Activated CD4-positive, alpha-beta T cell treated with anti-CD3 and anti-CD28 coated beads for 24 hours (primary cell): ENCODE results near the gene PSMB8.
"Not testable (repeated sequence)": the region's sequence is repeated elsewhere in the genome, so short reads cannot be mapped to it uniquely, and the experiment has no call there.

Source experiments
- DNase-seq, 2 donors: peaks; one replicate each; pipeline ENCODE4 v3.0.0-alpha.2; 2020; ENCODE audit warnings: low read depth in 2 of 2

PSMB8 gene

GRCh38 chr6:32836873-32837272, 7.0 kb downstream of the PSMB8 start:
- DNase-seq, result no peak

DNA sequence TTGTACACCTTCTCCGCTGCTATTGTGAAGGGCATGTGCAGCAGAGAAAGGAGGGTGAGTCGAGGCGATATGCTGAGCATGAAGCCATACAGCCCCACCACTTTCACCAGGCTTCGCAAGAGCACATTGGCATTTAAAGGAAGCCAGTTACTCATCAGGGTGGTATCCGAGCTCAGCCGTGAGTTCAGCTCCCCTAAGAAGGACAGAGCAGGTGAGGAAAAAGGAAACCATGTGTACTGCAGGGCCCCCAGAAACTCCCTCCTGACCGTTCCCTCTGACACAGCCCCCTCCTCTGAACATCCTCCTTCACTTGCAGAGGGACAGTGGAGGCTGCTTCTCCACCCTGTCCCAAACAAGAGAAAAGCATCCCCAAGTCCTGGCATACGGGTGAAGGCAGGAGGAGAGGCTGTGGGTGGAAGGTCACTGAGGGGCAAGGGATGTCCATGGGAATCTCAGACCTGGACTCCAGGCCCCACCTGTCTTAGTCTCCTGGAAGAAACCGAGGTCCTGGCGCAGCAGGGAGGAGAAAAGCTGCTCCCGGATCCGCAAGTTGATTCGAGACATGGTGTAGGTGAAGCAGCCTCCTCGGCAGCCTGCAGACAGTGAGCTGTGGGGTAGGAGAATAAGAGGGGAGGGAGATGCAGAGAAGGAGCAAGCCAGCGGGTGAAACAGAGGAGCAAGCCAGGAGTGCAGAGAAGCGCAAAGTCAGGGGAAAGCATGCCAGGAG, 8.5 kb downstream of the PSMB8 start:
- no peak for DNase-seq

- DNase-seq, result no peak
Observed at GRCh38 chr6:32833664-32834063, 10.2 kb downstream of the PSMB8 start.

GRCh38 chr6:32832535-32832934, 11.3 kb downstream of the PSMB8 start:
- DNase-seq, result no peak

GRCh38 chr6:32830936-32831335, 12.9 kb downstream of the PSMB8 start:
- DNase-seq, result no peak

DNA sequence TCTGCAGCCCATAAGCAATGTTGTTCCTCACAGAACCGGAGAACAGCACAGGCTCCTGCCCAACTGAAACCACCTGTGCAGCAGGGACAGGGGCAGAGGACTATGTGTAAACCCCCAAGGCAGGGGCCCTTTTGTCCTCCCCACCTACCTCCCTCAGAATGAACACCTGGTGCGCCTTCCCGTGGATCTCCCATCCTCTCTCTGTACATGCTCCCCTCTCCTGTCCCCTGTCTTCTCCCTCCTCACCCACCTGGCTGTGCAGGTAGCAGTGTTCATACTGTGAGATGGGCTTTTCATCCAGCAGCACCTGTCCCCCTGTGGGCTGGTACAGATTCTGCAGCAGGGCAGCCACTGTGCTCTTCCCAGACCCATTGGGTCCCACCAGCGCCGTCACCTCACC, 13.8 kb downstream of the PSMB8 start:
- no peak for DNase-seq

DNA sequence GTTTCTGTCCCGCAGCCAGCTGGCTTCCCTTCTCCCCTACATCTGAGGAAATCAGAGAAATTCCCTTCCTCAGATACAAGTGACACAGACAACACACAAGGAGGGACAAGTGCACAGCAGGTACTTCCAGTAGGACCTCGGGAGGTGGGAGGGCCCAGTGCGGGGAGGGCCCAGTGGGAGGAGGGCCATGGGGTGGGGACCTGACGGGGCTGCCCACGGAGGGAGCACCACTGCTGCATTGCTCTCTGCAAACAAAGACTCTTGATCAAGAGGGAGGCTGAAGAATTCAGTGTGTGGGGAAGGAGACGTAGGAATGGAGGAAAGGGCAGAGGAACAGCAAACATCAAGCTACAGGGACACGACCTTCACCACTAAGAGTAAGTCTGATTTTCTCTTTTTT, 14.4 kb downstream of the PSMB8 start:
- DNase-seq, result no peak

DNA sequence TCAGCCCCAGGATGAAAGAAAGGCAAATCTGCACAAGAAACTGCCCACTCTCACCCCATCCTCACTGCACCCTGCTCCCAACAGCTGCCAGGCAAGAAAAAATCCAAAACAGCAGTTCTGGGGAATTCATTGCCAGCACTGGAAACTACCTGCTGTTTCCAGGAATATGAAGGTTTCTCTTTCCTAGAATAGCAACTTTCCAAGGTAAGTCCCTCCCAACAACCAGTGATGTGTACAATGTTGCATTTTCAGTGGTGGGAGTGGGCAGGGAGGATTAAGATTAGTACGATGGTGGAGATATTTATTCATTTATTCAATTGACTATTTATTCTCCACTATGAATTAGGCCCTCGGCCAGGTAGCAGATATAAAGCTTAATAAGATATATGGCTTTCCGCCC, 16.8 kb downstream of the PSMB8 start:
- no peak for DNase-seq

DNA sequence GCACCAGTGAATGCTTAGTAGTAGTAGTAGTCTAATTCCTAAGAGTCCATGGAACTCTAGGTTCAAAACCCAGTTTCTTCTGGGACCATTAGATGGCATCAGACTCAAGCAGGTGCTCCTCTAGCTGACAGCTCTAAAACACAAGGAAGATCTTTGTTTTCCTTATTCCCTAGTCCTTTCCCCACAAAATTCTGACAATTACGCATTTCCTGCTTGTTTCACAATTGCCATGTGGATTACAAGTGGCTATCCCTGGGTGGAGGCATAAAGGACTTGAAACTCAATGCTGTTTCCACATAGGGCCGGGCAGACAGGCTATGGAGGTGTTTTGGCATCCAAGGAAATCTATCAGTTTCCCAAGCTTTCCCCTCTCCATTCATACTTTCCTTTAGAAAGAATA, 17.9 kb downstream of the PSMB8 start:
- DNase-seq, result no peak

- DNase-seq, result no peak
Observed at GRCh38 chr6:32819729-32820128, 24.1 kb downstream of the PSMB8 start.

DNA sequence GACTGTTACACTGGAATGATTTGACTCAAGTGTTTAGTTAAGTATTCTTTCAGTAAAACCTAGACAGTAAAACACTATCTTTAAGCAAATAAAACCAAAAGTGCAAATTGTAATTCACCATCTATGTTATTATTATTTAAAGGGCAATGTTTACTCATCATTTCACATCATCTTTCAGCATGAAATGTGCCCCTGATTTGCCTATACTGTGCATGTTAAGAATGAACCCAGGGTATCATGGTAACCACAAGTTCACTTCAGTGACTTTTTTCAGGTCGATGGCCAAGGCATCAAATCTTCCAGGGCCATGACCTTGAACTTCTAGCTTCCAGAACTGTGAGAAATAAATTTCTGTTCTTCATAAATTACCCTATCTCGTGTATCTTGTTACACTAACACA, 25.0 kb downstream of the PSMB8 start:
- no peak for DNase-seq

- DNase-seq, result no peak
Observed at GRCh38 chr6:32816746-32817204, 27.1 kb downstream of the PSMB8 start, which contains the start of gene HLA-DOB. Gene HLA-DOB (minus strand): TSS chr6:32817002. CDS start chr6:32816951, 51 bp downstream.

- DNase-seq, result no peak
Observed at GRCh38 chr6:32815996-32816395, 27.9 kb downstream of the PSMB8 start.

DNA sequence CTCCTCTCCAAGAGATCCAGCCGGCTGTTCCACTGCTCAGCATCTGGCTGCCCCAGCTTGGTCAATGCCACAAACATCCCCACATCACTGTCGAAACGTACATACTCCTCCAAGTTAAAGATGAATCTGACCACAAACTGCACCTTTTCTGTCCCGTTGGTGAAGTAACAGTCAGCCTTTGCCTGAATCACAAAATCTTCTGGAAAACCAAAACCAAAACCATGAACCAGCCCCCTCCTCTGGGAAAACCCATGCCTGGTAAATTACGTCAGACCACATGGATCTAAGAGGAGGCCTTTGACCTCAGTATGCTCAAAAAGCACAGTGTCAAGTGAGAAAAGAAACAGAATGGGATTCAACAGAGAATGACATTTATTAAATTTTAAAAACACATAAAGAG, 28.7 kb downstream of the PSMB8 start:
- no peak for DNase-seq

DNA sequence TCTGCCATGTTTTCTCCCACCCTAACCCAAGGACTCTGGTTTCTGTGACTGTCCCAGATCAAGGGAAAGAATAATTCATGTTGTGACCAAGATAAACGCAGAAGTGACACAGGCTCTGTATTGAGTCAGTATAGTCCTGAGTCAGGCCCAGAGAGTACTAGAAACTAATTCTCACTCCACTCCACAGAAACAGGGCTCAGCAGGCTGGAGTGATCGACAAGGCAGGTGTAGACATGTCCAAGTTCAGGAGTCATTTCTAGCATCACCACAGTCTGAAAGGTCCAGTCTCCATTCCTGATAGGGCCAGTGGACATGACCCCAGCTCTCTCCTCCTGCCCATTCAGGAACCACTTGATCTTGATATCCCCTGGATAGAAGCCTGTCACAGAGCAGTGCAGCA, 29.7 kb downstream of the PSMB8 start:
- no peak for DNase-seq

DNA sequence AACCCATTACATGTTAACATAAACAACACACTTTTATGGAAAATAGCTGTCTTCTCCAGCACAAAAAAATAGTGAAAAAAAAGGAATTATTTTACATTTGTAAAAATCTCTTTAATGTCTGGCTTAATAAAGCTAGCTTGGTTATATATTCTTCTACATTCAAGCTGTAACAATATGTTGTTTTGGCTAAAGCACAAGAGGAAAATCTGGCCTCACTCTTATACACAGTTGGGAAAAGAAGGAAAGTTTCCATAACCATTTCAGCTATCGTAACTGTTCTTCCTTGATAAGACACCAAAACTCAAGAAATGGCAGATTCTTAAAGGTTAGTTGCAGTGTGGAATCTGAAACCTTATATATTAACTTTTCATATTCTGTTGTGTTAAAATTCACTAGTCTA, 34.7 kb downstream of the PSMB8 start:
- DNase-seq, result no peak

DNA sequence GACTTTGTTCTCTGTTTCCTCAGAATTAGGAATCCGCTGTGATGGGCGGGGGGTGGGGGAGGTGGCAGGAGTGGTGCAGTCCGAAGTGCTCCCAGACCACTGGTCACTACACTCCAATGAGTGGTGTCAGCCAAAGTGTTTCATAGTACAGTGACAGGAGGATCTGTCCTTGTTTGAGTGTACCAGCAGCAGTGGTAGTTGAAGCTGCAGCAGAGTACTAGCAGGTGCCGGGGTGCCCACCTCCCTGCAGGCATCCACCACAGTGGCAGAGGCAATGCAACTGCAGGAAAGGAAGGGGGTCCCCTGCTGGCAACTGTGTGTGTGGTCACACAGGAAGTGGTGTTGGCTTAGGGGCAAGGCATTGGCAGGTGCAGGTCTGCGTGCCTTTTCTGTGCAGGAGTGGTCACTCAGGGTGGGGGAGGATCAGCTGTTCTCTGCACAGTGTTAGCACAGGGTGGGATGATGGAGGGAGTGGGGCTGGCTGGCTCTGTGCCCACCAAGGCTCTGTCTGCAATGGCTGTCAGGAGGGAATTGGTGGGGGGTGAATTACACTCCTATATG, 36.7 kb downstream of the PSMB8 start:
- no peak for DNase-seq

- not testable (repeated sequence) for DNase-seq
Observed at GRCh38 chr6:32805404-32805803, 38.4 kb downstream of the PSMB8 start.

DNA sequence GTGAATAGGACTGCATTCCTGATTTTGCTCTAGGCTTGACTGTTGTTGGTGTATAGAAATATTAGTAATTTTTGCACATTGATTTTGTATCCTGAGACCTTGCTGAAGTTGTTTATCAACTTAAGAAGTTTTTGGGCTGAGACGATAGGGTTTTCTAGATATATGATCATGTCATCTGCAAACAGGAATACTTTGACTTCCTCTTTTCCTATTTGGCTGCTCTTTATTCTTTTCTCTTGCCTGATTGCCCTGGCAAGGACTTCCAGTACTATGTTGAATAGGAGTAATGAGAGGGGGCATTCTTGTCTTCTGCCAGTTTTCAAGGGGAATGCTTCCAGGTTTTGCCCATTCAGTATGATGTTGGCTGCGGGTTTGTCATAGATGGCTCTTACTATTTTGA, 40.4 kb downstream of the PSMB8 start:
- no peak for DNase-seq

- no peak for DNase-seq
Observed at GRCh38 chr6:32799740-32800139, 44.1 kb downstream of the PSMB8 start.

GRCh38 chr6:32799168-32799567, 44.7 kb downstream of the PSMB8 start:
- no peak for DNase-seq

DNA sequence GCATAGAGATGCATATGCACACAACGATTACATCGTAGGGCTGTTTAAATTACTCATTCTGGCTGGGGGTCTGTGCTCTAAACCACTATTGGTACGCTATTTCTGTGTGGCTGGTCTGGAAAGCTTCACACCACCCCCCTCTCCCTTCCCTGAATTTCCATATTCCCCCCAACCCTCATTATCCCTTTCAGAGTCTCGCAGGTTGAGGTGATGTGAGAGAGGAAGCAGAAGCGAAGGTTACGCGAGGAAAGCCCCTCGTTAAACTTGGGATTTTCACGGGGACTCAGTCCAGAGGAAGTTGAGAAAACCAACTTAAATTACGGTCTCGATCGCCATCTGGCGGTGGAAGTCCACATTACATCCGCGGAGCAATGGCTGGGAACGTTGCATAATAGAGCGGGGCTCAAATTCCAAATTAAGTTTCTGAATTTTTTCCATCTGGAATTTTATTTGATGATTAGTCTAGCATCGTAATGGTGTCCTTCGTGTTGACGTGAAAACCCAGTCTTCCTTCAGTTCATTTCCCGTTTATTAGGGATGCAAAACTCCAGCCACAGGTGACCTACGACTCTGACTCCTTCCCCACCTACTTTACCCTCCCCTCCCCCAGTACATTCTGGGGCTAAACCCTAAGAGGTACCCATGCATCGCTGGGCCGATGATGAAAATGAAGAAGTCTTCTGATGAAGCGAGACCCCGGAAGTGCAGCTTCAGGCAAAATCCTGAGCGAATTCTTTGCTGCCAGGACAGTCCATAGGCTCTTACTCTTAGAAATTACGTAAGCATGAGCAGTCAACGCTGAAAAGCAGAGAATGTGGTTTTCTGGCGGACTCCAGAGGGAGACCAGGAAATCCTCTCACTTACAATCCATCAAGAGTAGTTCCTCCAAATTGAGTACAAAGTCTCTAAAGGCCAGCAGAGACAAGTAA, 46.7 kb downstream of the PSMB8 start:
- DNase-seq, result peak; percentile 75 to 84

- no peak for DNase-seq
Observed at GRCh38 chr6:32794510-32794909, 49.3 kb downstream of the PSMB8 start.
